ENCODE results near the gene ROBO2. TPM values are rescaled to one million over a fixed set of nuclear protein-coding genes. Genes with fewer than 3 reads are reported as not detected.

ROBO2 gene
- total and polyA plus RNA-seq, 5 experiments from 2014 or later = not detected

GRCh38 chr3:77602722-77603121 is 562.8 kb downstream of the ROBO2 start:
- no peaks in the 10 kb centered on the region for H3K4me1 Mint-ChIP-seq
- no peak overlapping the region for H3K27ac Mint-ChIP-seq
- H3K36me3 Mint-ChIP-seq = peaks cover 0 to 4% (median 0%) of the 10 kb centered on the region in 3 donors
- H3K27me3 Mint-ChIP-seq = no peaks in the 10 kb centered on the region
- DNase-seq = no peak
- POLR2A ChIA-PET = no interaction called here
- H3K9me3 Mint-ChIP-seq = peaks cover 0 to 25% (median 5%) of the 10 kb centered on the region in 9 donors
- no peak for ATAC-seq
- H3K4me3 Mint-ChIP-seq = no peak overlapping the region

- no peaks in the 10 kb centered on the region for H3K27me3 Mint-ChIP-seq
- no peak for DNase-seq
- peaks cover 2 to 17% (median 5%) of the 10 kb centered on the region in 9 donors for H3K9me3 Mint-ChIP-seq
- H3K4me3 Mint-ChIP-seq = no peak overlapping the region
- no peaks in the 10 kb centered on the region for H3K4me1 Mint-ChIP-seq
- POLR2A ChIA-PET = no interaction called here
- ATAC-seq = no peak
- H3K36me3 Mint-ChIP-seq = peaks cover 0 to 4% (median 0%) of the 10 kb centered on the region in 3 donors
- no peak overlapping the region for H3K27ac Mint-ChIP-seq
Observed at GRCh38 chr3:77605308-77605707, 565.4 kb downstream of the ROBO2 start.

- no peak overlapping the region for H3K4me3 Mint-ChIP-seq
- peaks cover 2 to 17% (median 5%) of the 10 kb centered on the region in 9 donors for H3K9me3 Mint-ChIP-seq
- peaks cover 0 to 4% (median 0%) of the 10 kb centered on the region in 3 donors for H3K36me3 Mint-ChIP-seq
- no peaks in the 10 kb centered on the region for H3K4me1 Mint-ChIP-seq
- DNase-seq (no peak), ATAC-seq (no peak)
- no peaks in the 10 kb centered on the region for H3K27me3 Mint-ChIP-seq
- POLR2A ChIA-PET = no interaction called here
- no peak overlapping the region for H3K27ac Mint-ChIP-seq
Observed at GRCh38 chr3:77605865-77606264, 566.0 kb downstream of the ROBO2 start.

DNA sequence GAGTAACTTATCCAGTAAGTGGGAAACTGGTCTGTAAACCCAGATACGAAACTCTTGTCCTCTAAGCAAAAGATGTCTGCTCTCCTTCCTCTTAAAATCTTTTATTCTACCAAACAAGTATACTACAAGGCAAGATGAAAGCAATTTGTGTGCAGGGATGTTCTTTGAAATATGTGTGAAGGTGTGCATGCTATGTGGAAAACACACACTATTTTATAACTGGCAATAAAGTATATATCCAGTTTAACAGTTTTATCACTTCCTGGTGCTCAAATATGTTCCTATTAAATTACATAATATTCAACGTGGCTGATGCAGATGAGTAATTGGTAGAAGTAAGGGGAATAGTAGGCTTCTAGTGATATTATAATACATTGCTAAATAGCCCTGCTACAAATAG is 566.5 kb downstream of the ROBO2 start:
- ATAC-seq = no peak
- peaks cover 2 to 17% (median 5%) of the 10 kb centered on the region in 9 donors for H3K9me3 Mint-ChIP-seq
- H3K27ac Mint-ChIP-seq = no peak overlapping the region

GRCh38 chr3:77618686-77619085 is 578.8 kb downstream of the ROBO2 start:
- ATAC-seq (no peak), DNase-seq (no peak)
- peaks cover 0 to 21% (median 10%) of the 10 kb centered on the region in 9 donors for H3K9me3 Mint-ChIP-seq
- POLR2A ChIA-PET = no interaction called here
- H3K36me3 Mint-ChIP-seq = no peaks in the 10 kb centered on the region
- H3K27me3 Mint-ChIP-seq = no peaks in the 10 kb centered on the region
- no peak overlapping the region for H3K27ac Mint-ChIP-seq
- H3K4me1 Mint-ChIP-seq = no peaks in the 10 kb centered on the region
- H3K4me3 Mint-ChIP-seq = no peak overlapping the region

More for the DNA sequence above, 566.5 kb downstream of the ROBO2 start:
- no peak for DNase-seq
- Mint-ChIP-seq H3K4me1 (no peaks in the 10 kb centered on the region), H3K36me3 (peaks cover 0 to 4% (median 0%) of the 10 kb centered on the region in 3 donors), H3K27me3 (no peaks in the 10 kb centered on the region), H3K4me3 (no peak overlapping the region)
- POLR2A ChIA-PET = no interaction called here

GRCh38 chr3:77620009-77620408 is 580.1 kb downstream of the ROBO2 start:
- no peak for ATAC-seq
- Mint-ChIP-seq H3K36me3 (no peaks in the 10 kb centered on the region), H3K4me1 (no peaks in the 10 kb centered on the region), H3K27me3 (no peaks in the 10 kb centered on the region), H3K27ac (no peak overlapping the region), H3K4me3 (no peak overlapping the region), H3K9me3 (peaks cover 0 to 21% (median 9%) of the 10 kb centered on the region in 9 donors)
- no peak for DNase-seq
- POLR2A ChIA-PET = no interaction called here

DNA sequence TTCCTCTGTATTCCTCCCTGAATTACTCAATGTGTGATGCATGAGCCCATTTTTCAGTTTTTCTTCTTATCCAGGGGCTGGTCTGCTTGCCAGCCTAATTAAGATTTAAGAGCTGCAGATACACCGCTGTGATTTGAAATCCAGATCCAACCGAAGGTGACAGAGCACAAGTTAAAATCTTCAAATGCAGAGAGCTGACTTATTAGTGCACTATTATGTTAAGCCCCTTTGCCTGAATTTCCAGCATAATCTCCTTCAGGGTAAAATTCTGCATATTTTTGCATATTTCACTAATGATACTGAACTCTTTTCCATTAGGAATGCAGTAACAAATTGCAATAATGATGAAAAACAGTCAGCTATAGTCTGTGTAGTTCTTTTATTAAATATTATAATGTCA is 583.6 kb downstream of the ROBO2 start:
- no peak for DNase-seq
- Mint-ChIP-seq H3K9me3 (peaks cover 0 to 17% (median 4%) of the 10 kb centered on the region in 9 donors), H3K36me3 (no peaks in the 10 kb centered on the region), H3K27ac (no peak overlapping the region), H3K27me3 (no peaks in the 10 kb centered on the region), H3K4me1 (no peaks in the 10 kb centered on the region), H3K4me3 (no peak overlapping the region)
- POLR2A ChIA-PET = no interaction called here
- no peak for ATAC-seq

GRCh38 chr3:77626157-77626556 is 586.3 kb downstream of the ROBO2 start:
- POLR2A ChIA-PET = no interaction called here
- Mint-ChIP-seq H3K9me3 (peaks cover 0 to 31% (median 7%) of the 10 kb centered on the region in 9 donors), H3K27ac (no peak overlapping the region), H3K4me1 (no peaks in the 10 kb centered on the region), H3K36me3 (no peaks in the 10 kb centered on the region), H3K27me3 (no peaks in the 10 kb centered on the region), H3K4me3 (no peak overlapping the region)
- DNase-seq (no peak), ATAC-seq (no peak)

DNA sequence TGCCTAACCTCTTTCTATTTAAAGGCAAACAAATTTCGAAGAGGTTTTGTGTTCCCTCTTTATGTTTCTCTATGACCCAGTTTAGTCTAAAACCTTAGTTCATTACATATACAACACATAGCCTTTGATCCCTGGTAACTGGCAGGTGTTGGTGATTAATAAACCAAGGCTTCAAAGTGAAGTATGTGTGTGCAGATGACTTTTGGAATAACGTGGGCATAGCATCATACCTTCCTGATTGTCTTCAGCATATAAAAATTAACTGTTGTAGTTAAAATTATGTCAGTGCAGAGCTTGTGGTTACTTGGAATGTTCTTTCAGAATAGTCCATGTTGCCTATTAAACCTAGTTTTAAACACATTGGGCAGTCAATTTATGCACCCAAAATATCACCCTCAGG is 608.3 kb downstream of the ROBO2 start:
- Mint-ChIP-seq H3K27me3 (no peaks in the 10 kb centered on the region), H3K4me1 (no peaks in the 10 kb centered on the region), H3K4me3 (no peak overlapping the region), H3K36me3 (no peaks in the 10 kb centered on the region), H3K27ac (no peak overlapping the region), H3K9me3 (peaks cover 0 to 11% (median 0%) of the 10 kb centered on the region in 9 donors)
- ATAC-seq (no peak), DNase-seq (no peak)
- POLR2A ChIA-PET = no interaction called here

- POLR2A ChIA-PET = no interaction called here
- H3K36me3 Mint-ChIP-seq = no peaks in the 10 kb centered on the region
- ATAC-seq (no peak), DNase-seq (no peak)
- H3K4me3 Mint-ChIP-seq = no peak overlapping the region
- peaks cover 0 to 11% (median 0%) of the 10 kb centered on the region in 9 donors for H3K9me3 Mint-ChIP-seq
- H3K4me1 Mint-ChIP-seq = no peaks in the 10 kb centered on the region
- H3K27me3 Mint-ChIP-seq = no peaks in the 10 kb centered on the region
- H3K27ac Mint-ChIP-seq = no peak overlapping the region
Observed at GRCh38 chr3:77648664-77649063, 608.8 kb downstream of the ROBO2 start.

DNA sequence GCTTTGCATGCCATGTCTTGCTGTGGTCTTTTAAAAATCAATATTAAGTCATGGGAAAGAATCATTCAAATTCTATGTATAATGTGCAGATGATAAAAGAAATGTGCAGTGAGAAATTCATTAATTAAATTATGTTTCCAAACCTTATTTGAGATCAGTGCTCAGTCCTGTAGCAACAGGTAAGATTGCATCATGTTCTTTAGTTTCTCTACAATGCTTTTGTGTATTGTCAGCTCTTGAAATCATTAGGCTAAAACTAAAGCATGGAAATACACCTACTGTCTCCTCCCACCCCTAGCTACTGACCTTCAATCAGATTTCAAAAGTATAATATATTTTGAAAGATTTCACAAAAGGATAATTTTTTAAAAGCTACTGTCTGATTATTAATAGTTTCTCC is 612.7 kb downstream of the ROBO2 start:
- DNase-seq (no peak), ATAC-seq (no peak)
- peaks cover 0 to 17% (median 3%) of the 10 kb centered on the region in 9 donors for H3K9me3 Mint-ChIP-seq
- POLR2A ChIA-PET = no interaction called here
- H3K36me3 Mint-ChIP-seq = no peaks in the 10 kb centered on the region
- no peak overlapping the region for H3K4me3 Mint-ChIP-seq
- H3K27ac Mint-ChIP-seq = no peak overlapping the region
- H3K27me3 Mint-ChIP-seq = no peaks in the 10 kb centered on the region
- H3K4me1 Mint-ChIP-seq = no peaks in the 10 kb centered on the region

DNA sequence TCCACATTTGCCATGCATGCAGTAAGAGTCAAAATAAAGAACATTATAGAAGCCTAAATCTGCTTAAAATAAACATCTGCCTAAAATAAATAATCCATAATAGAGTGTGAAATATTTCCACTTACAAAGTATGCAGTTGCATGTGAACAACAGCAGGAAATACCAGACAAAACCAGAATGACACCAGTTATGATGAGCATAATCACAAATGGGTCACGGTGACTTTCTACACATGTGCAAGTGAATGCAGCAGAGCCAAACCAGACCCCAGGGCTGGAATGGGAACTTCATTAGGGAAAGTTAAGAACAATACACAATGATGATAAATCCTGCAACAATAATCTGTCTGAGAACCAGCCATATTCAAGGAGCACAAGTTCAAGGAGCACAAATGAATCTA is 615.5 kb downstream of the ROBO2 start:
- H3K27ac Mint-ChIP-seq = no peak overlapping the region
- ATAC-seq = no peak
- POLR2A ChIA-PET = no interaction called here
- no peak for DNase-seq
- no peaks in the 10 kb centered on the region for H3K27me3 Mint-ChIP-seq
- H3K4me1 Mint-ChIP-seq = no peaks in the 10 kb centered on the region
- peaks cover 0 to 4% (median 0%) of the 10 kb centered on the region in 3 donors for H3K36me3 Mint-ChIP-seq
- no peak overlapping the region for H3K4me3 Mint-ChIP-seq
- H3K9me3 Mint-ChIP-seq = peaks cover 0 to 35% (median 12%) of the 10 kb centered on the region in 9 donors

DNA sequence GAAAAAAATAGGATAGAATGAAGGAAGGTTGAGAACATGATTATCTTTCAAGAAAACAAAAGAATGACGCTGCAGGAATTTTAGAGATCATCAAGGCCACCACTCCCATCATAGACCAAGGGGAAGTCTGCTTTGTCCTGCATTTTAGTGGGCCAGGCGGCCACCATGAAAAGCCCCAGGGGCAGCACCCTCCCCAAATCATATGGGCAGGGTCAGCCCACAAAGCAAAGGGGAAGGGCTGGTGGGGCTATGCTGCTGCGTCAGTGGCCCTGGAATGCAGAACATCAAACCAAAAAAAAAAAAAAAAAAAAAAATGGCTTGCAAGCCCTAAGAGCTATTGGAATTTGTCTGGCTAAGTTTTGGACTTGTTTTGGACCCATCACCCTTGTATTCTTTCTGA is 620.8 kb downstream of the ROBO2 start:
- no peak overlapping the region for H3K4me3 Mint-ChIP-seq
- POLR2A ChIA-PET = no interaction called here
- peaks cover 0 to 6% (median 0%) of the 10 kb centered on the region in 3 donors for H3K36me3 Mint-ChIP-seq
- H3K27me3 Mint-ChIP-seq = no peaks in the 10 kb centered on the region
- H3K9me3 Mint-ChIP-seq = peaks cover 5 to 42% (median 17%) of the 10 kb centered on the region in 9 donors
- ATAC-seq (no peak), DNase-seq (no peak)
- H3K27ac Mint-ChIP-seq = no peak overlapping the region
- no peaks in the 10 kb centered on the region for H3K4me1 Mint-ChIP-seq

DNA sequence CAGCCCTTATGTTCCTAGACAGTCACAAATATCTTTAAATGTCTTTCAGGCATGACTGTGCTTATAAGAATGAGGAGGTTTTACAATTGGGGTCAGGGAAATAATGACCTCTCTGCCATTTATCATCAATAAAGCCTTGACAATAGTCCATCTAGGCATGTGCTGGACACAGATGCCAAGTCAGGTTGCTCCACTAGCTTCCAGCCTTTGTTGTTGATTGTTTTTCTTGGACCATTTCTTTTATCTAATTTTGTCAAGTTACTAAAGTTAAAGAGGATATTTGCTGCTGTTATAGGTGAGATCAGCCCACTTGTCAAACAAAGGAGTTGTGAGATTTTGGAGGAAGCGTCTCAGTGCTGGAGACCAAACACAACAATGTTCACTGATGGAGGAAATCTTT is 628.0 kb downstream of the ROBO2 start:
- peaks cover 2 to 30% (median 13%) of the 10 kb centered on the region in 9 donors for H3K9me3 Mint-ChIP-seq
- DNase-seq = no peak
- H3K36me3 Mint-ChIP-seq = no peaks in the 10 kb centered on the region
- H3K4me3 Mint-ChIP-seq = no peak overlapping the region
- POLR2A ChIA-PET = no interaction called here
- ATAC-seq = no peak
- H3K27ac Mint-ChIP-seq = no peak overlapping the region
- H3K4me1 Mint-ChIP-seq = no peaks in the 10 kb centered on the region
- no peaks in the 10 kb centered on the region for H3K27me3 Mint-ChIP-seq

Data from naive thymus-derived CD8-positive, alpha-beta T cell (primary cell).